Endothelial cell of umbilical vein (primary cell): ENCODE data around the gene KIAA1614. TPM values are rescaled to one million over a fixed set of nuclear protein-coding genes. Genes with fewer than 3 reads are reported as not detected.

ENCODE experiments used
- BruUV-seq: library from RNA; stranded (reverse); fragments of 400-500 nt; replicated peaks from 2 replicates; lab custom pipeline; 2021; lab: Mats Ljungman, UMichigan
- CTCF ChIA-PET: fragments of 300-600, 350-600 bp; sonication (Branson Sonifier 250); formaldehyde crosslinking; loops from one replicate; lab custom pipeline; 2021; ENCODE audit warnings: antibody characterized with exemption, inconsistent platforms; lab: Charles Lee
- POLR2A ChIA-PET: fragments of 300-600, 350-600 bp; sonication (Branson Sonifier 250); formaldehyde crosslinking; loops from one replicate; lab custom pipeline; 2021; ENCODE audit warnings: antibody characterized with exemption, inconsistent platforms; lab: Charles Lee
- DNase-seq: peaks from one replicate; pipeline ENCODE4 v3.0.0-alpha.2; 2011; ENCODE audit warnings: low read depth, low spot score
- FAIRE-seq: peaks from 2 replicates; lab custom pipeline; 2011; peaks lifted over from hg19 to GRCh38; lab: Jason Lieb, UNC
- H2AFZ ChIP-seq: 2 replicates; pipeline ENCODE4 v1.6.0; 2012; ENCODE audit warnings: low read depth, low read length, control low read depth, inconsistent platforms
- H3K27ac ChIP-seq: 2 replicates; pipeline ENCODE4 v1.5.1; 2011; ENCODE audit warnings: low read depth, mild to moderate bottlenecking, control low read depth, low read length, moderate library complexity; ENCODE audit not compliant: insufficient read depth
- H3K27me3 ChIP-seq, 2 experiments: 2 replicates each; pipeline versions ENCODE4 v1.6.0 to v1.6.1; 2011; ENCODE audit warnings: low read length in 2 of 2, mixed read lengths in 1 of 2; ENCODE audit not compliant: control insufficient read depth in 2 of 2, insufficient read depth in 2 of 2
- H3K36me3 ChIP-seq, 2 experiments: 2 replicates in 1 of 2; 3 replicates in 1 of 2; pipeline ENCODE4 v1.5.1; 2011; ENCODE audit warnings: low read length in 2 of 2, mild to moderate bottlenecking in 1 of 2, moderate library complexity in 1 of 2; ENCODE audit not compliant: control insufficient read depth in 2 of 2, insufficient read depth in 2 of 2; ENCODE audit errors: extremely low read depth in 1 of 2
- H3K4me1 ChIP-seq: 3 replicates; pipeline ENCODE4 v1.5.1; 2011; ENCODE audit warnings: mild to moderate bottlenecking, low read length; ENCODE audit not compliant: control insufficient read depth, insufficient read depth; ENCODE audit errors: extremely low read depth
- H3K4me2 ChIP-seq: 2 replicates; pipeline ENCODE4 v1.6.1; 2011; ENCODE audit warnings: low read length, control low read depth, mixed read lengths; ENCODE audit not compliant: insufficient read depth
- H3K4me3 ChIP-seq, 3 experiments: fragments of 200-600 bp in 1 of 3; sonication (generic), shearing (Covaris generic) in 1 of 3; replicated peaks in 1 of 3; 2 replicates each; pipeline ENCODE4 v1.5.1; 2011 to 2016; ENCODE audit warnings: control low read depth in 3 of 3, low read length in 3 of 3, mild to moderate bottlenecking in 2 of 3, inconsistent platforms in 1 of 3, low read depth in 1 of 3, moderate library complexity in 1 of 3; ENCODE audit not compliant: insufficient read depth in 1 of 3
- H3K79me2 ChIP-seq: 2 replicates; pipeline ENCODE4 v1.6.0; 2012; ENCODE audit warnings: low read length, inconsistent platforms; ENCODE audit not compliant: control insufficient read depth, insufficient read depth
- H3K9ac ChIP-seq: replicated peaks from 2 replicates; pipeline ENCODE3; 2011; ENCODE audit warnings: low read length, control low read depth; ENCODE audit not compliant: insufficient read depth; ENCODE audit errors: extremely low read depth
- H3K9me1 ChIP-seq: replicated peaks from 3 replicates; pipeline ENCODE4 v1.6.0; 2011; ENCODE audit warnings: mild to moderate bottlenecking, low read length; ENCODE audit not compliant: control insufficient read depth, insufficient read depth; ENCODE audit errors: extremely low read depth
- H3K9me3 ChIP-seq: replicated peaks from 2 replicates; pipeline ENCODE4 v1.5.1; 2012; ENCODE audit warnings: low read length, inconsistent platforms; ENCODE audit not compliant: control insufficient read depth, insufficient read depth
- H4K20me1 ChIP-seq: replicated peaks from 2 replicates; pipeline ENCODE3; 2011; ENCODE audit warnings: mild to moderate bottlenecking, low read length; ENCODE audit not compliant: control insufficient read depth, insufficient read depth; ENCODE audit errors: extremely low read depth
- EZH2 ChIP-seq: IDR thresholded peaks from 2 replicates; pipeline ENCODE4 v1.6.1; 2012; ENCODE audit warnings: borderline replicate concordance, low read depth, mild to moderate bottlenecking, moderate library complexity, low read length, inconsistent platforms; ENCODE audit not compliant: severe bottlenecking
- FOS ChIP-seq: IDR thresholded peaks from 2 replicates; pipeline ENCODE4 v1.6.1; 2011; ENCODE audit warnings: mild to moderate bottlenecking, low read length, moderate library complexity, borderline replicate concordance; ENCODE audit not compliant: insufficient read depth
- GATA2 ChIP-seq: IDR thresholded peaks from 2 replicates; pipeline ENCODE4 v1.7.0; 2011; ENCODE audit warnings: low read depth, mild to moderate bottlenecking, moderate library complexity, mixed read lengths, low read length; ENCODE audit not compliant: insufficient read length, insufficient read depth
- JUN ChIP-seq: IDR thresholded peaks from 2 replicates; pipeline ENCODE4 v1.6.1; 2011; ENCODE audit warnings: borderline replicate concordance, low read depth; ENCODE audit not compliant: insufficient read length, insufficient read depth
- MYC ChIP-seq: IDR thresholded peaks from one replicate; pipeline ENCODE4 v1.6.1; 2011; ENCODE audit warnings: mild to moderate bottlenecking, low read depth, low read length
- POLR2A ChIP-seq: IDR thresholded peaks from 2 replicates; pipeline ENCODE4 v1.6.1; 2012; ENCODE audit warnings: low read depth, mild to moderate bottlenecking, control low read depth, low read length
- POLR2AphosphoS5 ChIP-seq: IDR thresholded peaks from 2 replicates; pipeline ENCODE4 v1.6.1; 2012; ENCODE audit warnings: low read depth, mild to moderate bottlenecking, control low read depth, low read length, moderate library complexity; ENCODE audit not compliant: insufficient read depth
- dilution Hi-C: fragments of 300-500 bp; cut with MboI; formaldehyde crosslinking; loops from one replicate; pipeline ENCODE4 v1.15.0; 2019; ENCODE audit warnings: low sequenced_read_pairs; ENCODE audit not compliant: extremely low pct_ligation_motif_present
- intact Hi-C: fragments of 100-400 bp; cut with micrococcal nuclease; formaldehyde crosslinking; loops from one replicate; pipeline ENCODE4 v1.10.0; 2022
- polyA plus RNA-seq, 4 experiments: library from polyadenylated mRNA; depleted of rRNA in 3 of 4; stranded (reverse) in 3 of 4; unstranded in 1 of 4; fragments of >200 nt; gene quantifications; 2 replicates each; pipeline versions ENCODE4 v1.2.1 to v1.2.3, GENCODE V29; 2011 to 2012; ENCODE audit warnings: missing spikeins in 1 of 4
- total RNA-seq: library from RNA; stranded (reverse); gene quantifications from 2 replicates; pipeline ENCODE4 v1.2.3, GENCODE V29; 2021
- TF ChIP-seq, protein P1 (sequence below), 2 donors: IDR thresholded peaks; 1 replicate in 1 of 2; 2 replicates in 1 of 2; pipeline ENCODE4 v1.5.1; 2011; ENCODE audit warnings: low read length in 2 of 2, mild to moderate bottlenecking in 2 of 2, moderate library complexity in 2 of 2, control low read depth in 1 of 2, inconsistent platforms in 1 of 2, low read depth in 1 of 2; ENCODE audit not compliant: insufficient read depth in 1 of 2; ENCODE audit errors: extremely low read depth in 1 of 2
- TF ChIP-seq, protein P2 (sequence below): IDR thresholded peaks from 2 replicates; pipeline ENCODE4 v1.6.1; 2011; ENCODE audit not compliant: insufficient read depth, insufficient read length

Gene KIAA1614
- total and polyA plus RNA-seq, 2 donors (not counting 3 experiments of a cell fraction or from before 2014, with no cell fraction given), result 1.0 to 2.0 TPM

DNA sequence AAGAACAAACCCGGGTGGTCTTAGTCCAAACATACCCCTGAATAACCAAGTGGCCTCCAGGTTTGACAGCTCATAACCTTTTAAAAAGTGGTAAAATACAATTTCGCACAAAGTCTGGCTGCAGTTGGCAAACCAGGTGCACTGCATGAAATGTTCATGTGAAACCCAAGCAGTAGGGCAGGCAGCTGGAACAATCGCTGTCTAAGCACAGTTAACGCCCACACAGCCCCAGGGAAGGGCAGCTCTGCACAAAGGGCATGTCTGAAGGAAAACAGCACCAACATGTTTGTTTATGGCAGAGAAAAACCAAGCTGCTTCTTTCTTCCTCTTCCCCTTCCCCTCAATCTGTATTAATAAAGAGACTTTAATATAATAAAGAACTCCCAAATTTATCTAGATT lies 49.5 kb downstream of the KIAA1614 start:
- Histone ChIP-seq H3K9me1 (no peaks in the 10 kb centered on the region), H3K9ac (no peak overlapping the region), H3K4me2 (no peak overlapping the region), H3K9me3 (no peaks in the 10 kb centered on the region), H3K27ac (no peak overlapping the region), H3K27me3 (no peaks in the 10 kb centered on the region), H3K79me2 (no peaks in the 10 kb centered on the region), H3K4me1 (no peaks in the 10 kb centered on the region), H4K20me1 (no peaks in the 10 kb centered on the region), H3K4me3 (no peak overlapping the region), H3K36me3 (peaks cover 0 to 9% of the 10 kb centered on the region in 2 experiments), H2AFZ (no peak overlapping the region)
- FAIRE-seq, result no peak
- dilution Hi-C loops (no loop called here), intact Hi-C loops (no loop called here)
- CTCF ChIA-PET, result interaction anchor here (1.5 to 2.2 kb wide), 2 partner anchors 9 to 80 kb away, joined by 8 to 9 read pairs; no protein-coding TSS in a partner anchor
- POLR2A ChIA-PET, result no interaction called here
- DNase-seq, result no peak
- TF ChIP-seq FOS, result no peak
- TF ChIP-seq, protein P1, sequence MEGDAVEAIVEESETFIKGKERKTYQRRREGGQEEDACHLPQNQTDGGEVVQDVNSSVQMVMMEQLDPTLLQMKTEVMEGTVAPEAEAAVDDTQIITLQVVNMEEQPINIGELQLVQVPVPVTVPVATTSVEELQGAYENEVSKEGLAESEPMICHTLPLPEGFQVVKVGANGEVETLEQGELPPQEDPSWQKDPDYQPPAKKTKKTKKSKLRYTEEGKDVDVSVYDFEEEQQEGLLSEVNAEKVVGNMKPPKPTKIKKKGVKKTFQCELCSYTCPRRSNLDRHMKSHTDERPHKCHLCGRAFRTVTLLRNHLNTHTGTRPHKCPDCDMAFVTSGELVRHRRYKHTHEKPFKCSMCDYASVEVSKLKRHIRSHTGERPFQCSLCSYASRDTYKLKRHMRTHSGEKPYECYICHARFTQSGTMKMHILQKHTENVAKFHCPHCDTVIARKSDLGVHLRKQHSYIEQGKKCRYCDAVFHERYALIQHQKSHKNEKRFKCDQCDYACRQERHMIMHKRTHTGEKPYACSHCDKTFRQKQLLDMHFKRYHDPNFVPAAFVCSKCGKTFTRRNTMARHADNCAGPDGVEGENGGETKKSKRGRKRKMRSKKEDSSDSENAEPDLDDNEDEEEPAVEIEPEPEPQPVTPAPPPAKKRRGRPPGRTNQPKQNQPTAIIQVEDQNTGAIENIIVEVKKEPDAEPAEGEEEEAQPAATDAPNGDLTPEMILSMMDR (IDR thresholded peaks at IDR 0.05; ENCODE audit: extremely low read depth in 1 of 2, insufficient read depth in 1 of 2, low read depth in 1 of 2, low read length in 2 of 2), result no peak
- TF ChIP-seq, protein P2, sequence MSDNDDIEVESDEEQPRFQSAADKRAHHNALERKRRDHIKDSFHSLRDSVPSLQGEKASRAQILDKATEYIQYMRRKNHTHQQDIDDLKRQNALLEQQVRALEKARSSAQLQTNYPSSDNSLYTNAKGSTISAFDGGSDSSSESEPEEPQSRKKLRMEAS, result no peak
- TF ChIP-seq MYC, result no peak
- no peak for TF ChIP-seq POLR2A
- TF ChIP-seq EZH2, result no peak
- no peak for TF ChIP-seq GATA2
- no peak for TF ChIP-seq JUN
- TF ChIP-seq POLR2AphosphoS5, result no peak
- BruUV-seq, result no TSS peak
